Natural killer cell (primary cell): ENCODE results near the gene IL4R. TPM values are rescaled to one million over a fixed set of nuclear protein-coding genes. Genes with fewer than 3 reads are reported as not detected.

Experiments
- ATAC-seq, 3 donors: fragments of 150-1000 bp in 2 of 3; fragments of 200-7000 bp in 1 of 3; cut with Tn5 transposase; 1 replicate in 1 of 3; 2 replicates in 2 of 3; pipeline ENCODE4 v1.10.0; 2021; ENCODE audit warnings: mild to moderate bottlenecking in 2 of 3, moderate library complexity in 2 of 3
- DNase-seq, 2 donors: peaks; one replicate each; pipeline versions ENCODE4 v3.0.0 to v3.0.0-alpha.2; 2013 to 2021; ENCODE audit warnings: mixed read lengths in 1 of 2
- H3K27ac ChIP-seq: one replicate; pipeline ENCODE4 v1.5.1; 2013; ENCODE audit warnings: mild to moderate bottlenecking, low read length
- H3K27me3 ChIP-seq: one replicate; pipeline ENCODE4 v1.6.1; 2013; ENCODE audit warnings: low read length; ENCODE audit not compliant: control insufficient read depth, insufficient read depth
- H3K36me3 ChIP-seq: one replicate; pipeline ENCODE4 v1.6.1; 2013; ENCODE audit warnings: low read length; ENCODE audit not compliant: control insufficient read depth, insufficient read depth
- H3K4me1 ChIP-seq: one replicate; pipeline ENCODE4 v1.6.1; 2013; ENCODE audit warnings: low read length; ENCODE audit not compliant: control insufficient read depth, insufficient read depth
- H3K4me3 ChIP-seq: one replicate; pipeline ENCODE4 v1.5.1; 2013; ENCODE audit warnings: low read length
- H3K9me3 ChIP-seq: one replicate; pipeline ENCODE4 v1.6.1; 2013; ENCODE audit warnings: low read length; ENCODE audit not compliant: control insufficient read depth, insufficient read depth
- H3K27ac Mint-ChIP-seq, 2 donors: one replicate each; pipeline ENCODE4 v1.8.0; 2022; ENCODE audit warnings: mild to moderate bottlenecking in 2 of 2, mixed read lengths in 2 of 2, moderate library complexity in 1 of 2
- H3K27me3 Mint-ChIP-seq, 2 donors: one replicate each; pipeline ENCODE4 v1.8.0; 2022; ENCODE audit warnings: low read depth in 2 of 2, mixed read lengths in 2 of 2
- H3K36me3 Mint-ChIP-seq: one replicate; pipeline ENCODE4 v1.8.0; 2022; ENCODE audit warnings: mixed read lengths
- H3K4me1 Mint-ChIP-seq, 2 donors: one replicate each; pipeline ENCODE4 v1.8.0; 2022; ENCODE audit warnings: mixed read lengths in 2 of 2
- H3K4me3 Mint-ChIP-seq: one replicate; pipeline ENCODE4 v1.8.0; 2022; ENCODE audit warnings: mild to moderate bottlenecking, moderate library complexity, mixed read lengths
- H3K9me3 Mint-ChIP-seq, 2 donors: one replicate each; pipeline ENCODE4 v1.8.0; 2022; ENCODE audit warnings: mixed read lengths in 2 of 2
- CTCF ChIP-seq: fragments of 200-600 bp; IDR thresholded peaks from one replicate; pipeline ENCODE4 v1.8.0; 2022; ENCODE audit warnings: antibody characterized with exemption
- WGBS: methylation state at CpG from one replicate; pipeline ENCODE4 v1.1.7; 2013; ENCODE audit warnings: missing lambda C conversion rate; ENCODE audit not compliant: insufficient coverage; 5-methylcytosine and 5-hydroxymethylcytosine counted together
- intact Hi-C: fragments of 100-400 bp; cut with micrococcal nuclease; formaldehyde crosslinking; loops from one replicate; pipeline ENCODE4 v1.14.2; 2022
- total RNA-seq, 4 donors: library from RNA; stranded (reverse); fragments of 120-200 nt in 1 of 4; gene quantifications; one replicate each; pipeline versions ENCODE4 v1.2.3 to v1.2.4, GENCODE V29; 2013 to 2022

Gene IL4R
- total RNA-seq, 3 donors from 2014 or later (not counting 1 experiment from before 2014, with no cell fraction given): 70.2 to 87.2 (median 86.0) TPM

DNA sequence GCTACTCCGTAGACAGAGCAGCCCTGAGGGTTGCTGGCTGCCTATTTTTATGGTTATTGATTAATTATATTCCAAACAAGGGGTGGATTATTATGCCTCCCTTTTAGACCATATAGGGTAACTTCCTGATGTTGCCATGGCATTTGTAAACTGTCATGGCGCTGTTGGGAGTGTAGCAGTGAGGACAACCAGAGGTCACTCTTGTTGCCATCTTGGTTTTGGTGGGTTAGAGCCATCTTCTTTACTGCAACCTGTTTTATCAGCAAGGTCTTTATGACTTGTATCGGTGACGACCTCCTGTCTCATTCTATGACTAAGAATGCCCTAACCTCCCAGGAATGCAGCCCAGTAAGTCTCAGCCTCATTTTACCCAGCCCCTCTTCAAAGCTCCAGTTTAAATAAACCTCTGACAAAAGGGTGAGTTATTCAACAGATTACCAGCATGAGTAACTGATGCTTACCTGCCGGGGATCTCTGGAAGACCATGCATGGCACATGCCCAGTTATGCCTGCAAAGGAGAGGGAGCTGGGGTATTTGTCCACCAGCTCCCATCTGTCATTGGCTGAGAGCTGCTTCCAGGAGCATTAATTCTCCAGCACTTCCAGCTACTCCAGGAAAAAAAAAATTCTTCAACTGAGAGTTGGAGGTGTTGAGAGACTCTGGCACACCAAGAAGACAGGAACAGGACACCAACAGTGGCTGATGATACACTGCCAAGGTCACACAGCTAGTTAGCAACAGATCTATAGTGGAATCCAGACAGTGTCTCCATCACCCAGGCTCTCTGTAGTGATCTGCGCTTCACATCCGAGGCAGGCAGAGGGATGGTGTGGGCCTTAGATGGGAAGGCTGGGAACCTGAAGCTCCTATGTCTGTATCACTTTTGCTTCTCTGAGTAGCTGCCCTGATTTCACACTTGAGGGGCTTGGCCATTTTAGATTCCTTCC is 51.6 kb downstream of the IL4R start:
- Mint-ChIP-seq H3K27ac (peak overlapping the region; percentile 94 to 95), H3K27me3 (no peaks in the 10 kb centered on the region), H3K4me1 (peaks cover 0 to 28% of the 10 kb centered on the region in 2 donors), H3K36me3 (peaks cover 9% of the 10 kb centered on the region), H3K9me3 (peaks cover 2 to 3% of the 10 kb centered on the region in 2 donors), H3K4me3 (no peak overlapping the region)
- ATAC-seq: no peak
- Histone ChIP-seq H3K27me3 (no peaks in the 10 kb centered on the region), H3K4me3 (no peak overlapping the region), H3K27ac (peak overlapping the region; percentile 12), H3K9me3 (peaks cover 5% of the 10 kb centered on the region), H3K36me3 (peaks cover 34% of the 10 kb centered on the region), H3K4me1 (peaks cover 34% of the 10 kb centered on the region)
- DNase-seq: peak in 1 of 2 donors; percentile 28
- TF ChIP-seq CTCF: no peak
- WGBS: 92% methylated on average over 7 of the region's 7 CpGs
- intact Hi-C loops: loop anchor here (2.0 to 5.0 kb wide), 3 partner anchors 37 to 85 kb away; partner anchors contain the start of gene IL21R

DNA sequence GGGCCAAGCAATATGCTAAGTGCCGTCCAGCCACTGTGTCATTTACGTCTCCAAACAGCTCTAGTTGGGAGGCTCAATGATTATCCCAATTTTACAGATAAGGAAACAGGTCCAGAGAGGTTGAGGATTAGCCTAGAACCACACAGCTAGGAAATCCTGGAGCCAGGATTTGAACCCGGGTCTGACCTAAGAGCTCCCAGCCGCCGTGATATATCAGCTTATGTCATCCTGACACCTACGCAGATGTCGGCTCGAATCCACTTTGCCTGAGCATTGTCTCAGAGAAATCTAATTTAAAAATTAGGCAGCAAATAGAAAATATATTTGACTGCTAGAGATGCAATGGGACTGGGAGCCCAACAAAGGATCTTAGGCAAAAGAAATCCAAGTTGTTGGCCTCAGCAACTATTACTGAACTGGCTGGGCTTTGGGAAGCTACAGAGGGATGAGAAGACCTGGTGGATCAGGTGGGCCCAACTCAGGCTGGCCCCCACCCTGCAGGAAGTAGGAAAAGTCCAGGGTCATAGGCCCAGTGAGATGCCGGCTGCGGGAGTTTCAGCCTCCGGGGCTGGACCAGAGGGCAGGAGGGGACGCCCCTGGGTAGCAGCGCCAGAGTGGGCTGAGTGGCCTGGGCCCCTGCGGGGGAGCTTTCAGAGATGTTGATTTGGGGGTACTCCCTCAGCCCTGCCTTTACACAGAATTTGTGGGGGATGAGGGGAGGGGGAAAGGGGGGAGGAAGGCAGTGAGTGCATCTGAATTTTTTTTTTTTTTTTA is 53.1 kb downstream of the IL4R start:
- Mint-ChIP-seq H3K36me3 (peaks cover 6% of the 10 kb centered on the region), H3K4me3 (peak overlapping the region; percentile 77), H3K9me3 (peaks cover 2 to 3% of the 10 kb centered on the region in 2 donors), H3K27ac (peak overlapping the region; percentile 94 to 95), H3K4me1 (peaks cover 0 to 28% of the 10 kb centered on the region in 2 donors), H3K27me3 (no peaks in the 10 kb centered on the region)
- H3K27ac ChIP-seq: peak overlapping the region; percentile 96
- peak; percentile 33 to 49 for DNase-seq
- 50% methylated on average over 14 of the region's 14 CpGs for WGBS
- peaks cover 5% of the 10 kb centered on the region for H3K9me3 ChIP-seq
- intact Hi-C loops: loop anchor here (1.0 to 5.0 kb wide), 5 partner anchors 35 to 130 kb away; partner anchors contain the start of gene IL21R
- H3K4me1 ChIP-seq: peaks cover 37% of the 10 kb centered on the region
- no peak overlapping the region for H3K4me3 ChIP-seq
- no peaks in the 10 kb centered on the region for H3K27me3 ChIP-seq
- peaks cover 25% of the 10 kb centered on the region for H3K36me3 ChIP-seq
- no peak for TF ChIP-seq CTCF
- peak; percentile 3 to 5 (median 4) for ATAC-seq

GRCh38 chr16:27367461-27368357 is 53.9 kb downstream of the IL4R start:
- Mint-ChIP-seq H3K4me1 (peaks cover 0 to 28% of the 10 kb centered on the region in 2 donors), H3K27ac (peak overlapping the region; percentile 94 to 95), H3K4me3 (peak overlapping the region; percentile 45), H3K36me3 (no peaks in the 10 kb centered on the region), H3K9me3 (peaks cover 2 to 3% of the 10 kb centered on the region in 2 donors), H3K27me3 (no peaks in the 10 kb centered on the region)
- Histone ChIP-seq H3K27ac (peak overlapping the region; percentile 96), H3K27me3 (no peaks in the 10 kb centered on the region), H3K9me3 (peaks cover 5% of the 10 kb centered on the region), H3K4me3 (peak overlapping the region; percentile 2), H3K36me3 (peaks cover 16% of the 10 kb centered on the region), H3K4me1 (peaks cover 46% of the 10 kb centered on the region)
- intact Hi-C loops: loop anchor here (1.0 to 5.0 kb wide), 7 partner anchors 35 to 213 kb away; partner anchors contain the start of gene IL21R
- ATAC-seq: peak; percentile 85 to 88 (median 87)
- TF ChIP-seq CTCF: peak; percentile 65
- WGBS: 2% methylated on average over 22 of the region's 27 CpGs
- peak; percentile 73 to 97 for DNase-seq
